CD4-positive, alpha-beta T cell treated with Interleukin-1 beta for 1 hour (primary cell): ENCODE data around the gene SCARF2.
"Not testable (repeated sequence)": the region's sequence is repeated elsewhere in the genome, so short reads cannot be mapped to it uniquely, and the experiment has no call there.

Source experiments
- DNase-seq, 2 donors: peaks; one replicate each; pipeline ENCODE4 v3.0.0-alpha.2; 2020 to 2022

The SCARF2 gene

GRCh38 chr22:20391222-20391621, 46.4 kb downstream of the SCARF2 start:
- DNase-seq = no peak

GRCh38 chr22:20390394-20390907, 47.2 kb downstream of the SCARF2 start:
- DNase-seq = no peak

DNA sequence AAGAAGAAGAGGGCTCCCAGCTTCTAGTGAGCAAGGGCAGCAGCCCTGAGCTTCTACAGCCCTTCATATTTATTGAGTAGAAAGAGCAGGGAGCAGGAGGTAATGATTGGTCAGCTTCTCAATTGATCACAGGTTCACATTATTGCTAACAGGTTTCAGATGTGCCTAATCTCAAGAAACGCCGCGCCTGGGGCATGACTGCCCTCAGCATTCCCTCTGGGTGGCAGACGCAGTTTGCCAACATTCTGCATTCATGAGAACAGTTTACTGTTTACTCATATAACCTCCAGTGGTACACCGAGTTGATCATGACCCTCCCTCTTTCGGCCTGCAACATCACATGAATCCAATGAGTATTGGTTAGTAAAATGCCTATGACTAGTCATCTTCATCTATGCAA, 48.3 kb downstream of the SCARF2 start:
- no peak for DNase-seq

- DNase-seq = no peak
Observed at GRCh38 chr22:20388200-20388599, 49.4 kb downstream of the SCARF2 start.

GRCh38 chr22:20386972-20387371, 50.7 kb downstream of the SCARF2 start:
- DNase-seq = no peak

- DNase-seq = no peak
Observed at GRCh38 chr22:20386336-20386735, 51.3 kb downstream of the SCARF2 start.

GRCh38 chr22:20384865-20385264, 52.8 kb downstream of the SCARF2 start:
- DNase-seq = no peak

- no peak for DNase-seq
Observed at GRCh38 chr22:20384171-20384570, 53.5 kb downstream of the SCARF2 start.

DNA sequence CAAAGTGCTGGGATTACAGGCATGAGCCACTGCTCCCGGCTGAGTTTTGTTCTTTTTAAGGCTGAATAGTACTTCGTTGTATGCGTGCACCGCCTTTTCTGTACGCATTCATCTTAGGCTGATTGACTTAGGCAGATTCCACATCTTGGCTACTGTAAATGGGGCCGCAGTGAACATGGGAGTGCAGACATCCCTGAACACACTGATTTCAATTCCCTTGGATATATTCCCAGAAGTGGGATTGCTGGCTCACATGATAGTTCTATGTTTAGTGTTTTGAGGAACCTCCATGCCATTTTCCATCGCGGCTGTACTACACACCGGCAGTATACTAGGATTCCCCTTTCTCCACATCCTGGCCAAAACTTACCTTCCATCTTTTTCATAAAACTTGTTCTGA, 54.1 kb downstream of the SCARF2 start:
- no peak for DNase-seq

GRCh38 chr22:20380486-20380885, 57.1 kb downstream of the SCARF2 start:
- DNase-seq = no peak

DNA sequence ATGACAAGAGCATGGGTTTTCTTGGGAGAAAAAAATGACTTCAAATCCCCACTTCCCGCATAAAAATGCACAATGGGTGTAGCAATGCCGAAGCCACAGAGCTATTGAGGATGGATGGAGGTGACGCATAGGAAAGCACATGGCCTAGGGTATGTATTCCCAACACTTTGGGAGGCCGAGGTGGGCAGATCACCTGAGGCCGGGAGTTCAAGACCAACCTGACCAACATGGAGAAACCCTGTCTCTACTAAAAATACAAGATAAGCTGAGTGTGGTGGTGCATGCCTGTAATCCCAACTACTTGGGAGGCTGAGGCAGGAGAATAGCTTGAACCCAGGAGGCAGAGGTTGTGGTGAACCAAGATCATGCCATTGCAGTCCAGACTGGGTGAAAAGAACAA, 58.9 kb downstream of the SCARF2 start:
- DNase-seq = not testable (repeated sequence)

- no peak for DNase-seq
Observed at GRCh38 chr22:20378110-20378509, 59.5 kb downstream of the SCARF2 start.

DNA sequence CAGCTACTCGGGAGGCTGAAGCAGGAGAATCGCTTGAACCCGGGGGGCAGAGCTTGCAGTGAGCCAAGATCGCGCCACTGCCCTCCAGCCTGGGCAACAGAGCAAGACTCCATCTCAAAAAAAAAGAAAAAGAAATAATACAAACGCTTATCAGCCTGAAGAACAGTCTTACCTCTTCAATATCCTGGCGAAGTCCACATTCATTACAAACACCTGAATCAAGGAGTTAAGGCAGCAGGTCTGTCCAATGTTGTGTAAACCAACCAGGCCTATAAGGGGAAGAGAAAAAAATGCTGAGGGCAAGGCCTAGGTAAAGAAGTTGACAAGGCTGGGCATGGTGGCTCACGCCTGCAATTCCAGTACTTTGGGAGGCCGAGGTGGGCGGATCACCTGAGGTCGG, 60.6 kb downstream of the SCARF2 start:
- not testable (repeated sequence) for DNase-seq

DNA sequence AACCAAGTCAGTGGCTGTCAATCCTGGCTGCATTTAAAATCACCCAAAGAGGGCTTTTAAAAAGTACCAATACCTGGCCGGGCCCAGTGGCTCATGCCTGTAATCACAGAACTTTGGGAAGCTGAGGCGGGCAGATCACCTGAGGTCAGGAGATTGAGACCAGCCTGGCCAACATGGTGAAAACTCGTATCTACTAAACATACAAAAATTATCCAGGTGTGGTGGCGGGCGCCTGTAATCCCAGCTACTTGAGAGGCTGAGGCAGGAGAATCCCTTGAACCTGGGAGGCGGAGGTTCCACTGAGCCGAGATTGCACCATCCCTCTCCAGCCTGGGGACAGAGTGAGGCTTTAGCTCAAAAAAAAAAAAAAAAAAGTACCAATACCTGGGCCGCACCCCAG, 61.3 kb downstream of the SCARF2 start:
- not testable (repeated sequence) for DNase-seq
